HepG2 (cell line): Measurements from ENCODE around the gene GDAP1L1. TPM values are rescaled to one million over a fixed set of nuclear protein-coding genes. Genes with fewer than 3 reads are reported as not detected.

Source experiments
- ATAC-seq: fragments of 200-7000 bp; cut with Tn5 transposase; 3 replicates; pipeline ENCODE4 v1.9.1; 2020; ENCODE audit warnings: mild to moderate bottlenecking, moderate library complexity
- BruUV-seq: library from RNA; stranded (reverse); fragments of 400-500 nt; replicated peaks from 2 replicates; lab custom pipeline; 2021; lab: Mats Ljungman, UMichigan
- CTCF ChIA-PET: fragments of 300-600 bp; formaldehyde crosslinking; extraction: SDS; loops from one replicate; lab custom pipeline; 2021; ENCODE audit warnings: low total read pairs, inconsistent platforms, low intra/inter-chr PET ratio; lab: Yijun Ruan, JAX
- POLR2A ChIA-PET: fragments of 350-600 bp; sonication (Branson Sonifier 250); formaldehyde crosslinking; loops from one replicate; lab custom pipeline; 2020; ENCODE audit warnings: antibody characterized with exemption, inconsistent platforms; lab: Yijun Ruan, JAX
- DNase-seq: peaks from one replicate; pipeline ENCODE4 v3.0.0-alpha.2; 2015; ENCODE audit warnings: low spot score
- FAIRE-seq: peaks from 3 replicates; lab custom pipeline; 2011; peaks lifted over from hg19 to GRCh38; lab: Jason Lieb, UNC
- H2AFZ ChIP-seq: one replicate; pipeline ENCODE4 v1.6.1; 2011; ENCODE audit warnings: low read length, inconsistent platforms
- H3K27ac ChIP-seq: fragments of 300-600 bp; 3 replicates; pipeline ENCODE4 v1.8.0; 2011; ENCODE audit warnings: mixed run types, mild to moderate bottlenecking, mixed read lengths, low read length, inconsistent platforms; ENCODE audit not compliant: insufficient read depth; ENCODE audit errors: extremely low read length
- H3K27me3 ChIP-seq, 2 experiments: fragments of 200-600 bp in 1 of 2; 2 replicates in 1 of 2; 3 replicates in 1 of 2; pipeline versions ENCODE4 v1.6.0 to v1.8.0; 2011; ENCODE audit warnings: low read length in 2 of 2, mild to moderate bottlenecking in 2 of 2, moderate library complexity in 2 of 2, inconsistent platforms in 1 of 2; ENCODE audit not compliant: insufficient read depth in 2 of 2, control insufficient read depth in 1 of 2
- H3K36me3 ChIP-seq, 2 experiments: fragments of 200-600 bp in 1 of 2; replicated peaks in 1 of 2; 2 replicates in 1 of 2; 3 replicates in 1 of 2; pipeline versions ENCODE4 v1.5.1 to v1.8.0; 2011; ENCODE audit warnings: low read length in 2 of 2, inconsistent platforms in 1 of 2; ENCODE audit not compliant: insufficient read depth in 2 of 2, control insufficient read depth in 1 of 2
- H3K4me1 ChIP-seq: 2 replicates; pipeline ENCODE4 v1.5.1; 2012; ENCODE audit warnings: low read length, inconsistent platforms; ENCODE audit not compliant: insufficient read depth
- H3K4me2 ChIP-seq: 2 replicates; pipeline ENCODE4 v1.6.0; 2011; ENCODE audit warnings: low read depth, low read length, inconsistent platforms
- H3K4me3 ChIP-seq, 3 experiments: fragments of 200-600 bp in 1 of 3; sonication (generic), shearing (Covaris generic) in 1 of 3; replicated peaks in 1 of 3; 2 replicates each; pipeline ENCODE4 v1.5.1; 2011 to 2016; ENCODE audit warnings: low read length in 3 of 3, inconsistent platforms in 2 of 3, low read depth in 2 of 3, mild to moderate bottlenecking in 2 of 3, control low read depth in 1 of 3, mixed read lengths in 1 of 3; ENCODE audit not compliant: insufficient read depth in 1 of 3
- H3K79me2 ChIP-seq: one replicate; pipeline ENCODE4 v1.6.1; 2011; ENCODE audit warnings: low read length, inconsistent platforms; ENCODE audit not compliant: insufficient read depth
- H3K9ac ChIP-seq: 2 replicates; pipeline ENCODE4 v1.6.0; 2011; ENCODE audit warnings: mild to moderate bottlenecking, low read depth, low read length, inconsistent platforms; ENCODE audit not compliant: insufficient read depth
- H3K9me3 ChIP-seq: 2 replicates; pipeline ENCODE4 v1.5.1; 2012; ENCODE audit warnings: mild to moderate bottlenecking, low read length
- H4K20me1 ChIP-seq: 2 replicates; pipeline ENCODE4 v1.6.0; 2011; ENCODE audit warnings: inconsistent platforms, mild to moderate bottlenecking, low read length, moderate library complexity; ENCODE audit not compliant: insufficient read depth
- CREB1 ChIP-seq, 2 experiments: fragments of 450-650 bp in 1 of 2; IDR thresholded peaks; 2 replicates each; pipeline ENCODE4 v1.6.1; 2016 to 2017; ENCODE audit warnings: control low read depth in 1 of 2, mild to moderate bottlenecking in 1 of 2, missing compliant biosample characterization in 1 of 2, missing genetic modification characterization in 1 of 2
- HDAC1 ChIP-seq: sonication (generic); formaldehyde crosslinking; IDR thresholded peaks from 2 replicates; pipeline ENCODE4 v1.5.1; 2020; ENCODE audit warnings: mild to moderate bottlenecking, missing genetic modification reagents
- KAT7 ChIP-seq: IDR thresholded peaks from 2 replicates; pipeline ENCODE4 v1.6.1; 2018; ENCODE audit warnings: borderline replicate concordance, missing compliant biosample characterization
- NFYB ChIP-seq: sonication (generic); formaldehyde crosslinking; IDR thresholded peaks from 2 replicates; pipeline ENCODE4 v1.4.0; 2020; ENCODE audit warnings: missing genetic modification reagents
- RBFOX2 ChIP-seq: fragments of 200-400 bp; formaldehyde crosslinking; IDR thresholded peaks from 2 replicates; pipeline ENCODE4 v1.6.1; 2017; ENCODE audit warnings: low read depth, mild to moderate bottlenecking, low read length
- ZGPAT ChIP-seq: IDR thresholded peaks from 2 replicates; pipeline ENCODE4 v1.6.1; 2016; ENCODE audit warnings: mild to moderate bottlenecking
- ZNF674 ChIP-seq: sonication (generic); formaldehyde crosslinking; IDR thresholded peaks from 2 replicates; pipeline ENCODE4 v1.5.0; 2020; ENCODE audit warnings: low read depth, mild to moderate bottlenecking, missing genetic modification reagents
- ZNF709 ChIP-seq: sonication (generic); formaldehyde crosslinking; IDR thresholded peaks from 2 replicates; pipeline ENCODE4 v1.5.0; 2020; ENCODE audit warnings: mild to moderate bottlenecking, missing genetic modification reagents
- WGBS: methylation state at CpG from one replicate; pipeline ENCODE4 v1.1.6; 2017; ENCODE audit warnings: low lambda C conversion rate; 5-methylcytosine and 5-hydroxymethylcytosine counted together
- in situ Hi-C: cut with HindIII; loops from 2 replicates; pipeline ENCODE4 v1.10.0; 2017; ENCODE audit warnings: low pct_unique_long_range_greater_than_20kb; ENCODE audit not compliant: extremely low pct_ligation_motif_present
- intact Hi-C: fragments of 100-400 bp; cut with micrococcal nuclease; formaldehyde crosslinking; loops from one replicate; pipeline ENCODE4 v1.10.0; 2022; ENCODE audit not compliant: unreplicated experiment
- polyA plus RNA-seq, 8 experiments: library from polyadenylated mRNA; depleted of rRNA in 3 of 8; stranded (reverse) in 7 of 8; unstranded in 1 of 8; fragments of >200 nt; fragmentation: Illumina TruSeq in 4 of 8; extraction: Trizol in 4 of 8; gene quantifications; 2 replicates each; pipeline versions ENCODE4 v1.2.1 to v1.2.3, GENCODE V29; 2011 to 2016; ENCODE audit warnings: low read depth in 4 of 8, missing spikeins in 1 of 8, mixed read lengths in 1 of 8; ENCODE audit not compliant: insufficient read depth in 1 of 8
- total RNA-seq, 5 experiments: library from RNA; depleted of rRNA; stranded (reverse); fragments of >200 nt; fragmentation: Illumina TruSeq; extraction: Trizol; gene quantifications; 2 replicates each; pipeline ENCODE4 v1.2.3, GENCODE V29; 2016; ENCODE audit warnings: low read depth in 1 of 5

Gene GDAP1L1
- total and polyA plus RNA-seq, 2 of the 13 experiments (the other 11 are each of a cell fraction or from before 2014, with no cell fraction given), result 0.04 TPM; not detected in 1

GRCh38 chr20:44207126-44207723, 39.9 kb upstream of the GDAP1L1 start:
- no peak for ATAC-seq
- no peak for FAIRE-seq
- intact Hi-C loops (loop anchor here (10.0 kb wide), 2 partner anchors 482 to 542 kb away; partner anchors contain the start of genes GTSF1L and MYBL2), in situ Hi-C loops (no loop called here)
- H3K36me3 ChIP-seq, result peaks cover 8 to 27% of the 10 kb centered on the region in 2 experiments
- 69% methylated on average over 3 of the region's 3 CpGs for WGBS
- peak overlapping the region; percentile 94 for H3K4me2 ChIP-seq
- no TSS peak for BruUV-seq
- no peak for DNase-seq
- TF ChIP-seq CREB1 (IDR thresholded peaks at IDR 0.05) (0 out of 2 replicates have a peak, but pooled peaks have one; percentile 4), CREB1 (CRISPR knock-in tag; IDR thresholded peaks at IDR 0.05) (no peak), HDAC1 (CRISPR knock-in tag) (0 out of 2 replicates have a peak, but pooled peaks have one; percentile 17), ZNF709 (CRISPR knock-in tag) (no peak), NFYB (CRISPR knock-in tag) (no peak), ZGPAT (CRISPR knock-in tag) (0 out of 2 replicates have a peak, but pooled peaks have one; percentile 11), ZNF674 (CRISPR knock-in tag) (no peak), RBFOX2 (peak; percentile 37), KAT7 (CRISPR knock-in tag) (0 out of 2 replicates have a peak, but pooled peaks have one; percentile 13)
- H3K4me1 ChIP-seq, result peaks cover 58% of the 10 kb centered on the region
- peaks cover 90% of the 10 kb centered on the region for H3K79me2 ChIP-seq
- H4K20me1 ChIP-seq, result peaks cover 46% of the 10 kb centered on the region
- H2AFZ ChIP-seq, result no peak overlapping the region
- H3K9me3 ChIP-seq, result no peaks in the 10 kb centered on the region
- no peaks in the 10 kb centered on the region; a peak in 1 of 5 replicates for H3K27me3 ChIP-seq
- H3K27ac ChIP-seq, result peak overlapping the region; percentile 76
- no peak overlapping the region for H3K9ac ChIP-seq
- CTCF ChIA-PET, result no interaction called here
- peak overlapping the region in 1 of 3 experiments; percentile 91; a peak in 2 of 6 replicates for H3K4me3 ChIP-seq
- POLR2A ChIA-PET, result no interaction called here
